ENCODE measurements around the gene FAM78A. TPM values are rescaled to one million over a fixed set of nuclear protein-coding genes. Genes with fewer than 3 reads are reported as not detected.

FAM78A gene
- total RNA-seq, 2 experiments from 2014 or later, result 76.8 to 80.0 TPM

Other genes starting within 250 kb of the FAM78A start
- under 1 TPM; 0.12 to 0.23 TPM for gene AIF1L, start 180.0 kb downstream of the FAM78A start, total RNA-seq
- 10 to 100 TPM; 58.3 to 79.9 TPM for gene NUP214, start 150.9 kb downstream of the FAM78A start, total RNA-seq
- not detected for gene PLPP7, start 13.2 kb upstream of the FAM78A start, total RNA-seq
- 100 to 1,000 TPM; 242 to 293 TPM for gene PRRC2B, start 117.6 kb upstream of the FAM78A start, total RNA-seq
- 10 to 100 TPM; 41.5 to 53.7 TPM for gene POMT1, start 226.4 kb upstream of the FAM78A start, total RNA-seq

All from activated CD8-positive, alpha-beta memory T cell treated with anti-CD3 and anti-CD28 coated beads, Interleukin-2, amount 10 ng/mL, durations not matched to agents 7 days and 5 days (primary cell).